ENCODE results near the gene TCN2.
"Not testable (repeated sequence)": the region's sequence is repeated elsewhere in the genome, so short reads cannot be mapped to it uniquely, and the experiment has no call there.

Gene TCN2

DNA sequence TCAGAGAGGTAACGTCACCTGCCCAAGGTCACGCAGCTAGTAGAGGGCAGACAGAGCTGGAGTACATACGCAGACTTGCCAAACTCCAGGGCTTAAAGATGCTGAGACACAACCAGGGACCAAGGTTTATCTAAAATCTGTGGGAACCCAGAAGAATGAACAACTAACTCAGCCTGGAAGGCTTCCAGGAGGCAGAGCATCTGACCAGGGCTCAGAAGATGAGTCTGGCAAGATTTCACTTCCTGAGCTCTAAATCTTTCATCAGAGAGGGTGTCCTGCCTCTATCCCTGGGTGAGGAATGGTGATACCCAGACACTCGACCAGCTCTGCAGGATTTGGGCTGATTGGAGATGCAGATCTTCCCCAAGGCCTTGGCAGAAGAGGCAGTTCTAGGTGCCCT, 41.6 kb upstream of the TCN2 start:
- H2BK5ac ChIP-seq (ENCODE audit: low read depth, low read length, poor library complexity, severe bottlenecking) = no peak overlapping the region
- H2BK12ac ChIP-seq (ENCODE audit: low read length in 2 of 2) = no peak overlapping the region
- no peak overlapping the region for H4K8ac ChIP-seq (ENCODE audit: low read length)
- no peak overlapping the region for H3K4me2 ChIP-seq (ENCODE audit: low read length, poor library complexity, severe bottlenecking)
- H3K27ac ChIP-seq (ENCODE audit: low read length, poor library complexity, severe bottlenecking) = no peak overlapping the region
- H2BK120ac ChIP-seq (ENCODE audit: low read depth, low read length) = no peak overlapping the region
- no peak overlapping the region for H2AFZ ChIP-seq (ENCODE audit: low read depth, low read length)
- no peak overlapping the region for H3K4ac ChIP-seq (ENCODE audit: low read depth in 1 of 2, low read length in 2 of 2)
- peaks cover 30% of the 10 kb centered on the region for H3K79me1 ChIP-seq (replicated peaks; ENCODE audit: low read length, poor library complexity, severe bottlenecking)
- peaks cover 0 to 3% of the 10 kb centered on the region in 2 experiments for H3K36me3 ChIP-seq (ENCODE audit: control insufficient read depth in 1 of 2, insufficient read depth in 2 of 2, low read depth in 1 of 2, low read length in 2 of 2)
- no peak overlapping the region for H3K14ac ChIP-seq (ENCODE audit: low read length in 2 of 2)
- DNase-seq = no peak
- H4K91ac ChIP-seq (ENCODE audit: low read length) = no peak overlapping the region
- H3K9ac ChIP-seq (ENCODE audit: low read length) = no peak overlapping the region
- H3K18ac ChIP-seq (ENCODE audit: low read depth in 1 of 2, low read length in 2 of 2) = no peak overlapping the region
- 75% methylated on average over 4 of the region's 4 CpGs for WGBS
- H3K23ac ChIP-seq (ENCODE audit: low read length in 2 of 2) = no peak overlapping the region
- H3K27me3 ChIP-seq (ENCODE audit: control insufficient read depth in 1 of 2, insufficient read depth in 1 of 2, low read length in 2 of 2) = peaks cover 0 to 70% of the 10 kb centered on the region in 2 experiments
- no peak overlapping the region for H2AK5ac ChIP-seq (ENCODE audit: low read length, severe bottlenecking)
- H3K9me3 ChIP-seq (ENCODE audit: control insufficient read depth, low read length) = no peaks in the 10 kb centered on the region
- peaks cover 38% of the 10 kb centered on the region for H3K4me1 ChIP-seq (ENCODE audit: control insufficient read depth, insufficient read depth, low read depth, low read length)
- H3K4me3 ChIP-seq (ENCODE audit: insufficient read depth in 1 of 2, low read depth in 1 of 2, low read length in 2 of 2) = no peak overlapping the region
- H2BK15ac ChIP-seq (ENCODE audit: low read depth, poor library complexity, severe bottlenecking) = no peak overlapping the region

DNA sequence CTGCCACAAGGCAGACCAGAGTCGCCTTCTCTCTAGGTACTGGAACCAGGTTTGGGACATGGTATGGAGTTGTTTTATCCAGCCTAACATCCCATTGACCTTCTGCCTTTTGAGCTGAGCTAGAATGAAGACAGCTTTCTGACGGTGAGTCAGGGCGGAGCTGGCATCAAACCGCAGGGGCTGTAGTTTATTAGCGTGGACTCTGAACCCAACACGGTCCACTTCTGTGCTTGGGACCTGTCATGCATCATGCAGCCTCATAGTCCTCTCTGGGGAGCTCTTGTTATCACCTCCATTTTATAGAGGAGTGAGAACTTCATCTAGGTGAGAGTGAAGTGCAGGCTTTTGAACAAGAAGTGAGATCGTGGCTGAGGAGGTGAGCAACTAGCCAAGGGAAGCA, 40.8 kb upstream of the TCN2 start:
- H2BK5ac ChIP-seq (ENCODE audit: low read depth, low read length, poor library complexity, severe bottlenecking) = no peak overlapping the region
- no peak overlapping the region for H3K23ac ChIP-seq (ENCODE audit: low read length in 2 of 2)
- H2AFZ ChIP-seq (ENCODE audit: low read depth, low read length) = no peak overlapping the region
- H3K18ac ChIP-seq (ENCODE audit: low read depth in 1 of 2, low read length in 2 of 2) = no peak overlapping the region
- peaks cover 32% of the 10 kb centered on the region for H3K79me1 ChIP-seq (replicated peaks; ENCODE audit: low read length, poor library complexity, severe bottlenecking)
- H3K9ac ChIP-seq (ENCODE audit: low read length) = no peak overlapping the region
- H4K8ac ChIP-seq (ENCODE audit: low read length) = no peak overlapping the region
- H3K27ac ChIP-seq (ENCODE audit: low read length, poor library complexity, severe bottlenecking) = no peak overlapping the region
- H2BK12ac ChIP-seq (ENCODE audit: low read length in 2 of 2) = no peak overlapping the region
- H3K36me3 ChIP-seq (ENCODE audit: control insufficient read depth in 1 of 2, insufficient read depth in 2 of 2, low read depth in 1 of 2, low read length in 2 of 2) = peaks cover 0 to 3% of the 10 kb centered on the region in 2 experiments
- H2BK120ac ChIP-seq (ENCODE audit: low read depth, low read length) = no peak overlapping the region
- no peak overlapping the region for H3K4ac ChIP-seq (ENCODE audit: low read depth in 1 of 2, low read length in 2 of 2)
- peaks cover 33% of the 10 kb centered on the region for H3K4me1 ChIP-seq (ENCODE audit: control insufficient read depth, insufficient read depth, low read depth, low read length)
- H3K9me3 ChIP-seq (ENCODE audit: control insufficient read depth, low read length) = no peaks in the 10 kb centered on the region
- H2BK15ac ChIP-seq (ENCODE audit: low read depth, poor library complexity, severe bottlenecking) = no peak overlapping the region
- no peak for DNase-seq
- H2AK5ac ChIP-seq (ENCODE audit: low read length, severe bottlenecking) = peak overlapping the region; percentile 18
- H3K4me3 ChIP-seq (ENCODE audit: insufficient read depth in 1 of 2, low read depth in 1 of 2, low read length in 2 of 2) = no peak overlapping the region
- WGBS = 79% methylated on average over 7 of the region's 7 CpGs
- no peak overlapping the region for H3K4me2 ChIP-seq (ENCODE audit: low read length, poor library complexity, severe bottlenecking)
- peaks cover 0 to 77% of the 10 kb centered on the region in 2 experiments for H3K27me3 ChIP-seq (ENCODE audit: control insufficient read depth in 1 of 2, insufficient read depth in 1 of 2, low read length in 2 of 2)
- H3K14ac ChIP-seq (ENCODE audit: low read length in 2 of 2) = no peak overlapping the region
- H4K91ac ChIP-seq (ENCODE audit: low read length) = no peak overlapping the region

DNA sequence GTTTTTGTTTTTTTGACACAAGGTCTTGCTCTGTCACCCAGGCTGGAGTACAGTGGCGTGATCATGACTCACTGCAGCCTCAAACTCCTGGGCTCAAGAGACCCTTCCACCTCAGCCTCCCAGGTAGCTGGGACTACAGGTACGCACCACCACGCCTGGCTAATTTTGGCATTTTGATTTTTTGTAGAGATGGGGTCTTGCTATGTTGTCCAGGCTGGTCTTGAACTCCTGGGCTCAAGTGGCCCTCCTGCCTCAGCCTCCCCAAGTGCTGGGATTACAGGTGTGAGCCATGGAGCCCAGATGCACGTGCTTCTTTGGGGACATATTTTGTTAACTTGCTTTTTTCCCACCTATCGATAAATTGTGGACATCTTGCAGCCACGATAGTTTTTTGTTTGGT, 39.7 kb upstream of the TCN2 start:
- not testable (repeated sequence) for H3K23ac ChIP-seq (ENCODE audit: low read length in 2 of 2)
- 82% methylated on average over 6 of the region's 6 CpGs for WGBS

DNA sequence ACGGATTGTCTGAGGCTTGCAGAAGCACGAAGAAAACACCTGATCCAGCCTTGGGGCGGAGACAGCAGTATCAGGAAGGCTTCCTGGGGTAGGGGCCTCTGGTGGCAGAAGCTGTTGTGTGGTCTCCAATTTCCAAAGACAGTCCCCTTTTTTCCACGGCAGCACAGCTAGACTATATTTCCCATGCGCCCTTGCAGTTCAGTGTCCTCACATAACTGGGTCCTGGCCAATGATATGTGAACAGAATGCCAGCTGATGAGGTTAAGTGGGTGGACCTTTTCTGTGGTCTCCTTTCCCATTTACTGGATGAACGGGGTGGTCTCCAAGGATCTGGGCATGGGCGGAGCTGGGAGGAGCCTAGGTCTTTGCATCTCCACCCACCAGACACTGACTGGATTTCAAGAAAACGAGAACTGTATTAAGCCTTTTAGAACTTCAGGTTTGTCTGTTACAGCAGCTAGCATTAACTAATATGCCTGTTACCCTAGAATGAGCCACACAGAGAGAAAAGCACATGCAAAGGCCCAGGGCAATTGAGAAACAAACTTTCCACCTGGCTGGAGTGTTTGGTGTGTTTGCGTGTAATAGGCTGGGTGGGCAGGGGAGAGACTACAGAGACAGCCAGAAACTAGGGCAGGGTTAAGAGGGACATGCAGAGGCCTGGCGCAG, 38.7 kb upstream of the TCN2 start:
- Histone ChIP-seq H3K14ac (ENCODE audit: low read length in 2 of 2) (no peak overlapping the region), H2BK5ac (ENCODE audit: low read depth, low read length, poor library complexity, severe bottlenecking) (no peak overlapping the region), H4K91ac (ENCODE audit: low read length) (no peak overlapping the region), H3K4me1 (ENCODE audit: control insufficient read depth, insufficient read depth, low read depth, low read length) (peaks cover 34% of the 10 kb centered on the region), H3K36me3 (ENCODE audit: control insufficient read depth in 1 of 2, insufficient read depth in 2 of 2, low read depth in 1 of 2, low read length in 2 of 2) (peaks cover 0 to 3% of the 10 kb centered on the region in 2 experiments), H3K4me2 (ENCODE audit: low read length, poor library complexity, severe bottlenecking) (no peak overlapping the region), H3K9me3 (ENCODE audit: control insufficient read depth, low read length) (no peaks in the 10 kb centered on the region), H3K27me3 (ENCODE audit: control insufficient read depth in 1 of 2, insufficient read depth in 1 of 2, low read length in 2 of 2) (peaks cover 0 to 78% of the 10 kb centered on the region in 2 experiments), H3K9ac (ENCODE audit: low read length) (no peak overlapping the region), H3K18ac (ENCODE audit: low read depth in 1 of 2, low read length in 2 of 2) (no peak overlapping the region), H3K79me1 (replicated peaks; ENCODE audit: low read length, poor library complexity, severe bottlenecking) (peaks cover 33% of the 10 kb centered on the region), H3K4ac (ENCODE audit: low read depth in 1 of 2, low read length in 2 of 2) (no peak overlapping the region), H2BK15ac (ENCODE audit: low read depth, poor library complexity, severe bottlenecking) (no peak overlapping the region), H3K4me3 (ENCODE audit: insufficient read depth in 1 of 2, low read depth in 1 of 2, low read length in 2 of 2) (no peak overlapping the region), H2AK5ac (ENCODE audit: low read length, severe bottlenecking) (no peak overlapping the region), H2BK120ac (ENCODE audit: low read depth, low read length) (no peak overlapping the region), H3K27ac (ENCODE audit: low read length, poor library complexity, severe bottlenecking) (no peak overlapping the region), H2BK12ac (ENCODE audit: low read length in 2 of 2) (no peak overlapping the region), H4K8ac (ENCODE audit: low read length) (no peak overlapping the region), H2AFZ (ENCODE audit: low read depth, low read length) (no peak overlapping the region), H3K23ac (ENCODE audit: low read length in 2 of 2) (no peak overlapping the region)
- no peak for DNase-seq
- WGBS = 77% methylated on average over 9 of the region's 10 CpGs

More for the DNA sequence above, 39.7 kb upstream of the TCN2 start:
- H4K91ac ChIP-seq (ENCODE audit: low read length); H3K18ac ChIP-seq (ENCODE audit: low read depth in 1 of 2, low read length in 2 of 2); H2BK5ac ChIP-seq (ENCODE audit: low read depth, low read length, poor library complexity, severe bottlenecking); DNase-seq; H4K8ac ChIP-seq (ENCODE audit: low read length); H3K4me3 ChIP-seq (ENCODE audit: insufficient read depth in 1 of 2, low read depth in 1 of 2, low read length in 2 of 2); H2BK15ac ChIP-seq (ENCODE audit: low read depth, poor library complexity, severe bottlenecking); H2AK5ac ChIP-seq (ENCODE audit: low read length, severe bottlenecking); H2AFZ ChIP-seq (ENCODE audit: low read depth, low read length); H3K14ac ChIP-seq (ENCODE audit: low read length in 2 of 2); H2BK120ac ChIP-seq (ENCODE audit: low read depth, low read length); H3K9me3 ChIP-seq (ENCODE audit: control insufficient read depth, low read length); H3K9ac ChIP-seq (ENCODE audit: low read length); H3K27ac ChIP-seq (ENCODE audit: low read length, poor library complexity, severe bottlenecking); H3K4me2 ChIP-seq (ENCODE audit: low read length, poor library complexity, severe bottlenecking); H3K36me3 ChIP-seq (ENCODE audit: control insufficient read depth in 1 of 2, insufficient read depth in 2 of 2, low read depth in 1 of 2, low read length in 2 of 2); H3K4ac ChIP-seq (ENCODE audit: low read depth in 1 of 2, low read length in 2 of 2); H2BK12ac ChIP-seq (ENCODE audit: low read length in 2 of 2): not testable (repeated sequence)
- peaks cover 29% of the 10 kb centered on the region for H3K4me1 ChIP-seq (ENCODE audit: control insufficient read depth, insufficient read depth, low read depth, low read length)
- H3K79me1 ChIP-seq (replicated peaks; ENCODE audit: low read length, poor library complexity, severe bottlenecking) = peaks cover 34% of the 10 kb centered on the region
- H3K27me3 ChIP-seq (ENCODE audit: control insufficient read depth in 1 of 2, insufficient read depth in 1 of 2, low read length in 2 of 2) = peaks cover 0 to 75% of the 10 kb centered on the region in 2 experiments
